H1 (cell line): ENCODE measurements around the gene CFAP97D1. TPM values are rescaled to one million over a fixed set of nuclear protein-coding genes. Genes with fewer than 3 reads are reported as not detected.

Source experiments
- CTCF ChIA-PET: fragments of 300-600 bp; sonication (Branson Sonifier 250); formaldehyde crosslinking; loops from one replicate; lab custom pipeline; 2021; ENCODE audit not compliant: partially characterized antibody; lab: Charles Lee
- POLR2A ChIA-PET: fragments of 300-600 bp; sonication (Branson Sonifier 250); formaldehyde crosslinking; loops from one replicate; lab custom pipeline; 2021; ENCODE audit warnings: inconsistent platforms; ENCODE audit not compliant: partially characterized antibody; lab: Charles Lee
- DNase-seq, 2 experiments: peaks; one replicate each; pipeline versions ENCODE4 v3.0.0 to v3.0.0-alpha.2; 2010 to 2022; ENCODE audit warnings: low spot score in 2 of 2, low read depth in 1 of 2, mixed read lengths in 1 of 2
- FAIRE-seq: peaks from 2 replicates; lab custom pipeline; 2011; peaks lifted over from hg19 to GRCh38; lab: Jason Lieb, UNC
- H2AFZ ChIP-seq: 2 replicates; pipeline ENCODE4 v1.8.1; 2012; ENCODE audit warnings: low read length, inconsistent platforms
- H2AK5ac ChIP-seq: 2 replicates; pipeline ENCODE4 v1.6.1; 2013; ENCODE audit warnings: low read depth, low read length
- H2BK120ac ChIP-seq: replicated peaks from 2 replicates; pipeline ENCODE3; 2013; ENCODE audit warnings: low read depth, low read length, inconsistent platforms
- H2BK12ac ChIP-seq: 2 replicates; pipeline ENCODE4 v1.6.1; 2013; ENCODE audit warnings: low read depth, low read length
- H2BK15ac ChIP-seq: 2 replicates; pipeline ENCODE4 v1.6.1; 2013; ENCODE audit warnings: low read length
- H2BK20ac ChIP-seq: 2 replicates; pipeline ENCODE4 v1.6.1; 2013; ENCODE audit warnings: low read length
- H2BK5ac ChIP-seq: 2 replicates; pipeline ENCODE4 v1.6.1; 2013; ENCODE audit warnings: low read depth, low read length
- H3K14ac ChIP-seq: 2 replicates; pipeline ENCODE4 v1.6.1; 2013; ENCODE audit warnings: inconsistent platforms; ENCODE audit not compliant: insufficient read length
- H3K18ac ChIP-seq: 2 replicates; pipeline ENCODE4 v1.6.1; 2013; ENCODE audit warnings: low read length; ENCODE audit errors: extremely low read depth
- H3K23ac ChIP-seq: 2 replicates; pipeline ENCODE4 v1.6.1; 2013; ENCODE audit warnings: inconsistent platforms; ENCODE audit not compliant: insufficient read length
- H3K23me2 ChIP-seq: 2 replicates; pipeline ENCODE4 v1.6.1; 2013; ENCODE audit warnings: low read depth, low read length
- H3K27ac ChIP-seq: 2 replicates; pipeline ENCODE4 v1.6.1; 2011; ENCODE audit warnings: low read depth, low read length, inconsistent platforms
- H3K27me3 ChIP-seq, 4 experiments: replicated peaks in 1 of 4; 1 replicate in 1 of 4; 2 replicates in 3 of 4; pipeline versions ENCODE4 v1.6.1 to v1.8.1; 2011 to 2013; ENCODE audit warnings: low read length in 3 of 4, mild to moderate bottlenecking in 3 of 4, inconsistent platforms in 2 of 4, mixed read lengths in 2 of 4, moderate library complexity in 1 of 4; ENCODE audit not compliant: control insufficient read depth in 3 of 4, insufficient read depth in 3 of 4; ENCODE audit errors: extremely low read depth in 1 of 4
- H3K36me3 ChIP-seq, 4 experiments: 2 replicates each; pipeline versions ENCODE4 v1.6.1 to v1.8.1; 2011 to 2013; ENCODE audit warnings: mild to moderate bottlenecking in 4 of 4, low read length in 3 of 4, moderate library complexity in 2 of 4, control low read depth in 1 of 4, inconsistent platforms in 1 of 4; ENCODE audit not compliant: insufficient read depth in 4 of 4, control insufficient read depth in 2 of 4
- H3K4ac ChIP-seq: replicated peaks from 2 replicates; pipeline ENCODE3; 2013; ENCODE audit warnings: low read length, low read depth, mixed read lengths, inconsistent platforms; ENCODE audit not compliant: insufficient read length
- H3K4me1 ChIP-seq, 4 experiments: replicated peaks in 1 of 4; 1 replicate in 1 of 4; 2 replicates in 3 of 4; pipeline versions ENCODE4 v1.6.1 to v1.8.1; 2011 to 2013; ENCODE audit warnings: low read length in 3 of 4, inconsistent platforms in 2 of 4, mixed read lengths in 1 of 4; ENCODE audit not compliant: insufficient read depth in 4 of 4, control insufficient read depth in 3 of 4
- H3K4me2 ChIP-seq, 2 experiments: 2 replicates each; pipeline versions ENCODE4 v1.6.1 to v1.8.1; 2011 to 2013; ENCODE audit warnings: low read depth in 2 of 2, low read length in 2 of 2, control low read depth in 1 of 2, inconsistent platforms in 1 of 2, mild to moderate bottlenecking in 1 of 2; ENCODE audit not compliant: insufficient read depth in 1 of 2
- H3K4me3 ChIP-seq, 4 experiments: fragments of 200-600, 300-600 bp in 1 of 4; sonication (generic), shearing (Covaris generic), sonication (Bioruptor Twin) in 1 of 4; 2 replicates each; pipeline versions ENCODE4 v1.5.1 to v1.8.1; 2011 to 2016; ENCODE audit warnings: low read length in 4 of 4, low read depth in 3 of 4, control low read depth in 2 of 4, inconsistent platforms in 2 of 4, mild to moderate bottlenecking in 2 of 4, mixed read lengths in 1 of 4, moderate library complexity in 1 of 4; ENCODE audit not compliant: insufficient read depth in 2 of 4; ENCODE audit errors: extremely low read depth in 1 of 4
- H3K56ac ChIP-seq: replicated peaks from 2 replicates; pipeline ENCODE3; 2013; ENCODE audit warnings: low read depth, mild to moderate bottlenecking, mixed read lengths, low read length, inconsistent platforms; ENCODE audit not compliant: insufficient read length
- H3K79me1 ChIP-seq: 2 replicates; pipeline ENCODE4 v1.6.1; 2013; ENCODE audit warnings: low read depth, low read length, control low read depth
- H3K79me2 ChIP-seq, 2 experiments: 2 replicates each; pipeline versions ENCODE4 v1.6.1 to v1.8.1; 2012 to 2013; ENCODE audit warnings: low read length in 2 of 2, mild to moderate bottlenecking in 2 of 2, inconsistent platforms in 1 of 2; ENCODE audit not compliant: insufficient read depth in 2 of 2, control insufficient read depth in 1 of 2
- H3K9ac ChIP-seq, 4 experiments: replicated peaks in 1 of 4; 1 replicate in 1 of 4; 2 replicates in 3 of 4; pipeline versions ENCODE4 v1.6.1 to v1.8.1; 2011 to 2013; ENCODE audit warnings: low read depth in 3 of 4, low read length in 3 of 4, control low read depth in 2 of 4, mild to moderate bottlenecking in 2 of 4, moderate library complexity in 2 of 4, inconsistent platforms in 1 of 4; ENCODE audit errors: extremely low read depth in 1 of 4
- H3K9me3 ChIP-seq, 2 experiments: 2 replicates each; pipeline versions ENCODE4 v1.6.1 to v1.8.1; 2012 to 2013; ENCODE audit warnings: mild to moderate bottlenecking in 2 of 2, moderate library complexity in 2 of 2, control low read depth in 1 of 2, inconsistent platforms in 1 of 2, low read depth in 1 of 2, low read length in 1 of 2, mixed read lengths in 1 of 2; ENCODE audit not compliant: insufficient read depth in 2 of 2
- H4K20me1 ChIP-seq, 2 experiments: replicated peaks in 1 of 2; 2 replicates each; pipeline versions ENCODE3 to v1.8.1; 2011 to 2013; ENCODE audit warnings: inconsistent platforms in 2 of 2, low read length in 2 of 2, mild to moderate bottlenecking in 1 of 2; ENCODE audit not compliant: insufficient read depth in 2 of 2, control insufficient read depth in 1 of 2
- H4K5ac ChIP-seq: 2 replicates; pipeline ENCODE4 v1.6.1; 2013; ENCODE audit warnings: low read length, low read depth, mixed read lengths, inconsistent platforms; ENCODE audit not compliant: insufficient read length
- H4K8ac ChIP-seq: 2 replicates; pipeline ENCODE4 v1.8.0; 2013; ENCODE audit warnings: mild to moderate bottlenecking, moderate library complexity, low read length, inconsistent platforms; ENCODE audit not compliant: insufficient read depth; ENCODE audit errors: extremely low read depth
- H4K91ac ChIP-seq: replicated peaks from 2 replicates; pipeline ENCODE3; 2013; ENCODE audit warnings: low read length, mixed read lengths, inconsistent platforms; ENCODE audit not compliant: insufficient read length
- CREB1 ChIP-seq: IDR thresholded peaks from 2 replicates; pipeline ENCODE4 v1.6.1; 2012; ENCODE audit warnings: inconsistent platforms
- CTBP2 ChIP-seq: IDR thresholded peaks from 2 replicates; pipeline ENCODE4 v1.7.0; 2011; ENCODE audit warnings: borderline replicate concordance, mild to moderate bottlenecking, moderate library complexity, mixed read lengths, low read length; ENCODE audit not compliant: insufficient read depth, insufficient read length
- CTCF ChIP-seq, 3 experiments: IDR thresholded peaks; 1 replicate in 2 of 3; 2 replicates in 1 of 3; pipeline versions ENCODE4 v1.5.1 to v1.6.1; 2011; ENCODE audit warnings: low read length in 3 of 3, mild to moderate bottlenecking in 3 of 3, inconsistent platforms in 2 of 3, low read depth in 1 of 3, moderate library complexity in 1 of 3; ENCODE audit not compliant: insufficient read depth in 1 of 3; ENCODE audit errors: control extremely low read depth in 1 of 3
- POLR2A ChIP-seq, 2 experiments: IDR thresholded peaks; 1 replicate in 1 of 2; 2 replicates in 1 of 2; pipeline ENCODE4 v1.6.1; 2011; ENCODE audit warnings: low read depth in 2 of 2, low read length in 2 of 2, mild to moderate bottlenecking in 2 of 2; ENCODE audit errors: control extremely low read depth in 1 of 2
- RAD21 ChIP-seq, 2 experiments: IDR thresholded peaks in 1 of 2; conservative IDR thresholded peaks in 1 of 2; 2 replicates each; pipeline ENCODE4 v1.6.1; 2011; ENCODE audit warnings: low read depth in 2 of 2, low read length in 2 of 2, improper control_type of control experiment in 1 of 2, inconsistent platforms in 1 of 2, mild to moderate bottlenecking in 1 of 2, moderate library complexity in 1 of 2
- SIN3A ChIP-seq, 2 experiments: IDR thresholded peaks in 1 of 2; conservative IDR thresholded peaks in 1 of 2; 2 replicates each; pipeline ENCODE4 v1.6.1; 2011 to 2012; ENCODE audit warnings: low read length in 2 of 2, improper control_type of control experiment in 1 of 2, low read depth in 1 of 2, mild to moderate bottlenecking in 1 of 2
- SP2 ChIP-seq: IDR thresholded peaks from 2 replicates; pipeline ENCODE4 v1.6.1; 2012; ENCODE audit warnings: mild to moderate bottlenecking, low read length, inconsistent platforms
- YY1 ChIP-seq: IDR thresholded peaks from 2 replicates; pipeline ENCODE4 v1.6.1; 2011; ENCODE audit warnings: low read depth, mild to moderate bottlenecking, low read length
- WGBS, 2 experiments: shearing (Covaris generic) in 1 of 2; methylation state at CpG; one replicate each; pipeline versions ENCODE4 v1.1.6 to v1.1.7; 2013 to 2015; ENCODE audit warnings: low lambda C conversion rate in 2 of 2, mixed read lengths in 2 of 2, inconsistent platforms in 1 of 2, low coverage in 1 of 2, missing lambda C conversion rate in 1 of 2; ENCODE audit not compliant: insufficient replicate concordance in 2 of 2, insufficient coverage in 1 of 2, insufficient read length in 1 of 2; ENCODE audit errors: extremely low coverage in 1 of 2, missing lambda C conversion rate in 1 of 2; 5-methylcytosine and 5-hydroxymethylcytosine counted together
- polyA plus RNA-seq, 7 experiments: library from polyadenylated mRNA; depleted of rRNA in 3 of 7; stranded (reverse) in 5 of 7; unstranded in 2 of 7; fragments of >200 nt in 5 of 7; fragments of 200-250 nt in 2 of 7; gene quantifications; 1 replicate in 5 of 7; 2 replicates in 1 of 7; 4 replicates in 1 of 7; pipeline versions ENCODE4 v1.2.1 to v1.2.3, GENCODE V29; 2011 to 2013; ENCODE audit warnings: missing spikeins in 2 of 7, mixed read lengths in 2 of 7
- total RNA-seq: library from RNA; stranded (reverse); fragmentation: NEBNext Ultra II Directional; extraction: Animal tissue kit (Norgen Biotek cat#: 25700); gene quantifications from 2 replicates; pipeline ENCODE4 v1.2.1, GENCODE V29; 2021

The CFAP97D1 gene
- total and polyA plus RNA-seq, 2 of the 8 experiments (the other 6 are each of a cell fraction or from before 2014, with no cell fraction given), result 0.02 to 0.07 TPM

- H2BK5ac ChIP-seq, result no peak overlapping the region
- H4K20me1 ChIP-seq, result no peaks in the 10 kb centered on the region
- no peak overlapping the region for H3K56ac ChIP-seq
- no peak overlapping the region for H3K14ac ChIP-seq
- ChIA-PET POLR2A (interaction anchor here (0.6 to 2.9 kb wide), 9 partner anchors 12 to 246 kb away, joined by 3 to 11 read pairs (median 4); no protein-coding TSS in a partner anchor), CTCF (interaction anchor here (0.5 to 22.9 kb wide), 40 partner anchors 12 to 616 kb away, joined by 3 to 969 read pairs (median 5); partner anchors contain the start of gene CD300LG)
- no peak overlapping the region for H4K5ac ChIP-seq
- no peak overlapping the region for H3K4me3 ChIP-seq
- H3K27ac ChIP-seq, result no peak overlapping the region
- H3K27me3 ChIP-seq, result peaks cover 0 to 17% (median 10%) of the 10 kb centered on the region in 4 experiments; a peak in 5 of 7 replicates
- no peak overlapping the region for H2BK20ac ChIP-seq
- H2AK5ac ChIP-seq, result no peak overlapping the region
- FAIRE-seq, result peak; percentile 100
- no peak overlapping the region for H3K4ac ChIP-seq
- H4K91ac ChIP-seq, result no peak overlapping the region
- H3K4me1 ChIP-seq, result peaks cover 4 to 21% (median 8%) of the 10 kb centered on the region in 4 experiments; a peak in 6 of 7 replicates
- H2AFZ ChIP-seq, result peak overlapping the region; percentile 31; the same call in 1 of the 2 replicates
- H3K4me2 ChIP-seq, result peak overlapping the region in 1 of 2 experiments; percentile 36; a peak in 3 of 4 replicates
- no peak overlapping the region for H2BK12ac ChIP-seq
- no peak overlapping the region for H4K8ac ChIP-seq
- H3K9ac ChIP-seq, result no peak overlapping the region
- H2BK15ac ChIP-seq, result no peak overlapping the region
- H3K36me3 ChIP-seq, result no peaks in the 10 kb centered on the region
- H3K79me2 ChIP-seq, result no peaks in the 10 kb centered on the region
- H3K23ac ChIP-seq, result no peak overlapping the region
- no peaks in the 10 kb centered on the region for H3K9me3 ChIP-seq
- no peak overlapping the region for H2BK120ac ChIP-seq
- H3K79me1 ChIP-seq, result no peaks in the 10 kb centered on the region
- no peak overlapping the region; the same call in 1 of the 2 replicates for H3K18ac ChIP-seq
- WGBS, 2 experiments, result 5% methylated on average over 10 of the region's 10 CpGs; no CpG with 5 or more reads in 1 of the 2 experiments
- DNase-seq, result peak; percentile 95 to 98
- peaks cover 2% of the 10 kb centered on the region; the same call in 1 of the 2 replicates for H3K23me2 ChIP-seq
- TF ChIP-seq RAD21 (IDR thresholded peaks at IDR 0.05 in 1 of 2, conservative IDR thresholded peaks at IDR 0.05 in 1 of 2; ENCODE audit: low read depth in 2 of 2, low read length in 2 of 2) (peak; percentile 100), CTBP2 (peak; percentile 62), YY1 (peak; percentile 65; the same call in 1 of the 2 replicates), CREB1 (0 out of 2 replicates have a peak, but pooled peaks have one; percentile 30), SIN3A (conservative IDR thresholded peaks at IDR 0.05 in 1 of 2, IDR thresholded peaks at IDR 0.05 in 1 of 2; ENCODE audit: low read depth in 1 of 2, low read length in 2 of 2) (0 out of 4 replicates have a peak, but pooled peaks of 1 of the 2 experiments have one; percentile 76), SP2 (no peak), CTCF (IDR thresholded peaks at IDR 0.05; ENCODE audit: control extremely low read depth in 1 of 3, insufficient read depth in 1 of 3, low read depth in 1 of 3, low read length in 3 of 3) (peak; percentile 100), POLR2A (IDR thresholded peaks at IDR 0.05; ENCODE audit: control extremely low read depth in 1 of 2, low read depth in 2 of 2, low read length in 2 of 2) (no peak)
Measured at GRCh38 chr17:43760254-43760852, 19.9 kb upstream of the CFAP97D1 start.
